ENCODE results near the gene PRKCA.

Gene PRKCA

GRCh38 chr17:66466106-66466820, 163.8 kb downstream of the PRKCA start:
- no peak overlapping the region for H3K4me3 ChIP-seq (ENCODE audit: low read length)
- no peak for DNase-seq (ENCODE audit: low read depth)
- no peak for TF ChIP-seq CTCF (conservative IDR thresholded peaks at IDR 0.05; ENCODE audit: low read depth, low read length)

- no peak for TF ChIP-seq CTCF (conservative IDR thresholded peaks at IDR 0.05; ENCODE audit: low read depth, low read length)
- peak overlapping the region; percentile 21 for H3K4me3 ChIP-seq (ENCODE audit: low read length)
- peak; percentile 96 for DNase-seq (ENCODE audit: low read depth)
Observed at GRCh38 chr17:66466840-66467367, 164.5 kb downstream of the PRKCA start.

- no peak for TF ChIP-seq CTCF (conservative IDR thresholded peaks at IDR 0.05; ENCODE audit: low read depth, low read length)
- no peak for DNase-seq (ENCODE audit: low read depth)
- H3K4me3 ChIP-seq (ENCODE audit: low read length) = no peak overlapping the region
Observed at GRCh38 chr17:66467766-66468165, 165.4 kb downstream of the PRKCA start.

- TF ChIP-seq CTCF (conservative IDR thresholded peaks at IDR 0.05; ENCODE audit: low read depth, low read length) = no peak
- DNase-seq (ENCODE audit: low read depth) = no peak
- no peak overlapping the region for H3K4me3 ChIP-seq (ENCODE audit: low read length)
Observed at GRCh38 chr17:66468241-66469087, 166.1 kb downstream of the PRKCA start.

GRCh38 chr17:66469088-66469442, 166.7 kb downstream of the PRKCA start:
- no peak overlapping the region for H3K4me3 ChIP-seq (ENCODE audit: low read length)
- no peak for DNase-seq (ENCODE audit: low read depth)
- no peak for TF ChIP-seq CTCF (conservative IDR thresholded peaks at IDR 0.05; ENCODE audit: low read depth, low read length)

- H3K4me3 ChIP-seq (ENCODE audit: low read length) = no peak overlapping the region
- no peak for DNase-seq (ENCODE audit: low read depth)
- TF ChIP-seq CTCF (conservative IDR thresholded peaks at IDR 0.05; ENCODE audit: low read depth, low read length) = no peak
Observed at GRCh38 chr17:66469461-66469860, 167.0 kb downstream of the PRKCA start.

Measured in retinal pigment epithelial cell (primary cell).